Measurements from ENCODE around the gene KRTAP6-3. TPM values are rescaled to one million over a fixed set of nuclear protein-coding genes. Genes with fewer than 3 reads are reported as not detected.

The KRTAP6-3 gene
- not detected for total RNA-seq

GRCh38 chr21:30592140-30592539, at the start of gene KRTAP6-3:
KRTAP6-3 (plus strand) TSS chr21:30592440; CDS start chr21:30592446, 6 bp downstream.
- no peak for DNase-seq (ENCODE audit: low spot score)
- no peaks in the 10 kb centered on the region for H3K9me3 Mint-ChIP-seq
- H3K36me3 Mint-ChIP-seq, result no peaks in the 10 kb centered on the region
- ATAC-seq, result no peak
- H3K4me1 Mint-ChIP-seq (ENCODE audit: low read depth in 2 of 2), result no peaks in the 10 kb centered on the region
- no peak within 1 kb of the TSS for H3K4me3 Mint-ChIP-seq
- H3K27ac Mint-ChIP-seq, result no peak within 1 kb of the TSS
- no peaks in the 10 kb centered on the region for H3K27me3 Mint-ChIP-seq

- H3K27ac Mint-ChIP-seq, result no peak overlapping the region
- H3K4me3 Mint-ChIP-seq, result no peak overlapping the region
- no peaks in the 10 kb centered on the region for H3K27me3 Mint-ChIP-seq
- ATAC-seq (no peak), DNase-seq (ENCODE audit: low spot score) (no peak)
- H3K36me3 Mint-ChIP-seq, result peaks cover 17% of the 10 kb centered on the region
- peaks cover 21% of the 10 kb centered on the region for H3K9me3 Mint-ChIP-seq
- H3K4me1 Mint-ChIP-seq (ENCODE audit: low read depth in 2 of 2), result no peaks in the 10 kb centered on the region
Measured at GRCh38 chr21:30552782-30553181, 39.5 kb upstream of the KRTAP6-3 start.

GRCh38 chr21:30555095-30555494, 37.1 kb upstream of the KRTAP6-3 start:
- ATAC-seq (no peak), DNase-seq (ENCODE audit: low spot score) (no peak)
- H3K4me3 Mint-ChIP-seq, result no peak overlapping the region
- no peak overlapping the region for H3K27ac Mint-ChIP-seq
- no peaks in the 10 kb centered on the region for H3K27me3 Mint-ChIP-seq
- H3K36me3 Mint-ChIP-seq, result peaks cover 12% of the 10 kb centered on the region
- no peaks in the 10 kb centered on the region for H3K4me1 Mint-ChIP-seq (ENCODE audit: low read depth in 2 of 2)
- peaks cover 23% of the 10 kb centered on the region for H3K9me3 Mint-ChIP-seq

- DNase-seq (ENCODE audit: low spot score), result no peak
- H3K4me3 Mint-ChIP-seq, result no peak within 1 kb of the TSS
- H3K4me1 Mint-ChIP-seq (ENCODE audit: low read depth in 2 of 2), result no peaks in the 10 kb centered on the region
- H3K27ac Mint-ChIP-seq, result no peak within 1 kb of the TSS
- no peaks in the 10 kb centered on the region for H3K27me3 Mint-ChIP-seq
- ATAC-seq, result no peak
- no peaks in the 10 kb centered on the region for H3K36me3 Mint-ChIP-seq
- peaks cover 9% of the 10 kb centered on the region for H3K9me3 Mint-ChIP-seq
Measured at GRCh38 chr21:30561264-30561895, 30.9 kb upstream of the KRTAP6-3 start, which contains the start of gene KRTAP19-7. KRTAP19-7 (minus strand) TSS chr21:30561314; CDS start chr21:30561289, 25 bp downstream.

- Mint-ChIP-seq H3K4me3 (no peak overlapping the region), H3K9me3 (peaks cover 9% of the 10 kb centered on the region), H3K4me1 (ENCODE audit: low read depth in 2 of 2) (no peaks in the 10 kb centered on the region), H3K27ac (no peak overlapping the region), H3K27me3 (no peaks in the 10 kb centered on the region), H3K36me3 (no peaks in the 10 kb centered on the region)
- DNase-seq (ENCODE audit: low spot score) (no peak), ATAC-seq (no peak)
Measured at GRCh38 chr21:30561957-30562356, 30.3 kb upstream of the KRTAP6-3 start.

GRCh38 chr21:30563072-30563471, 29.2 kb upstream of the KRTAP6-3 start:
- H3K36me3 Mint-ChIP-seq, result no peaks in the 10 kb centered on the region

GRCh38 chr21:30563630-30564029, 28.6 kb upstream of the KRTAP6-3 start:
- no peaks in the 10 kb centered on the region for H3K36me3 Mint-ChIP-seq
- H3K4me3 Mint-ChIP-seq, result no peak overlapping the region
- H3K4me1 Mint-ChIP-seq (ENCODE audit: low read depth in 2 of 2), result no peaks in the 10 kb centered on the region
- no peak for DNase-seq (ENCODE audit: low spot score)
- no peak overlapping the region for H3K27ac Mint-ChIP-seq
- no peak for ATAC-seq
- no peaks in the 10 kb centered on the region for H3K27me3 Mint-ChIP-seq
- peaks cover 9% of the 10 kb centered on the region for H3K9me3 Mint-ChIP-seq

More at GRCh38 chr21:30563072-30563471, 29.2 kb upstream of the KRTAP6-3 start:
- Mint-ChIP-seq H3K9me3 (peaks cover 9% of the 10 kb centered on the region), H3K27ac (no peak overlapping the region), H3K4me3 (no peak overlapping the region), H3K4me1 (ENCODE audit: low read depth in 2 of 2) (no peaks in the 10 kb centered on the region), H3K27me3 (no peaks in the 10 kb centered on the region)
- DNase-seq (ENCODE audit: low spot score) (no peak), ATAC-seq (no peak)

GRCh38 chr21:30567617-30568016, 24.6 kb upstream of the KRTAP6-3 start:
- DNase-seq (ENCODE audit: low spot score), result no peak
- no peaks in the 10 kb centered on the region for H3K36me3 Mint-ChIP-seq
- no peak overlapping the region for H3K27ac Mint-ChIP-seq
- no peak overlapping the region for H3K4me3 Mint-ChIP-seq
- no peaks in the 10 kb centered on the region for H3K4me1 Mint-ChIP-seq (ENCODE audit: low read depth in 2 of 2)
- H3K9me3 Mint-ChIP-seq, result peaks cover 11% of the 10 kb centered on the region
- no peak for ATAC-seq
- H3K27me3 Mint-ChIP-seq, result no peaks in the 10 kb centered on the region

GRCh38 chr21:30577766-30578165, 14.5 kb upstream of the KRTAP6-3 start:
- no peaks in the 10 kb centered on the region for H3K36me3 Mint-ChIP-seq
- DNase-seq (ENCODE audit: low spot score), result no peak
- no peaks in the 10 kb centered on the region for H3K27me3 Mint-ChIP-seq
- no peak overlapping the region for H3K4me3 Mint-ChIP-seq
- no peak for ATAC-seq
- H3K9me3 Mint-ChIP-seq, result peaks cover 7% of the 10 kb centered on the region
- no peaks in the 10 kb centered on the region for H3K4me1 Mint-ChIP-seq (ENCODE audit: low read depth in 2 of 2)
- no peak overlapping the region for H3K27ac Mint-ChIP-seq

GRCh38 chr21:30579346-30579745, 12.9 kb upstream of the KRTAP6-3 start:
- Mint-ChIP-seq H3K9me3 (peaks cover 8% of the 10 kb centered on the region), H3K4me3 (no peak overlapping the region), H3K27me3 (no peaks in the 10 kb centered on the region), H3K4me1 (ENCODE audit: low read depth in 2 of 2) (no peaks in the 10 kb centered on the region), H3K36me3 (no peaks in the 10 kb centered on the region), H3K27ac (no peak overlapping the region)
- ATAC-seq, result no peak
- DNase-seq (ENCODE audit: low spot score), result no peak

GRCh38 chr21:30580132-30580531, 12.1 kb upstream of the KRTAP6-3 start:
- no peak for ATAC-seq
- peaks cover 16% of the 10 kb centered on the region for H3K9me3 Mint-ChIP-seq
- H3K4me3 Mint-ChIP-seq, result no peak overlapping the region
- H3K4me1 Mint-ChIP-seq (ENCODE audit: low read depth in 2 of 2), result no peaks in the 10 kb centered on the region
- H3K36me3 Mint-ChIP-seq, result no peaks in the 10 kb centered on the region
- no peak for DNase-seq (ENCODE audit: low spot score)
- H3K27me3 Mint-ChIP-seq, result no peaks in the 10 kb centered on the region
- H3K27ac Mint-ChIP-seq, result no peak overlapping the region

GRCh38 chr21:30582870-30583269, 9.4 kb upstream of the KRTAP6-3 start:
- no peaks in the 10 kb centered on the region for H3K36me3 Mint-ChIP-seq
- H3K27ac Mint-ChIP-seq, result no peak overlapping the region
- H3K27me3 Mint-ChIP-seq, result no peaks in the 10 kb centered on the region
- H3K4me1 Mint-ChIP-seq (ENCODE audit: low read depth in 2 of 2), result no peaks in the 10 kb centered on the region
- no peak overlapping the region for H3K4me3 Mint-ChIP-seq
- DNase-seq (ENCODE audit: low spot score), result no peak
- peaks cover 13% of the 10 kb centered on the region for H3K9me3 Mint-ChIP-seq
- no peak for ATAC-seq

GRCh38 chr21:30590297-30590696, 1.9 kb upstream of the KRTAP6-3 start, which contains the start of gene KRTAP22-2:
KRTAP22-2 (minus strand) TSS chr21:30590397.
- H3K4me1 Mint-ChIP-seq (ENCODE audit: low read depth in 2 of 2), result no peaks in the 10 kb centered on the region
- no peak within 1 kb of the TSS for H3K4me3 Mint-ChIP-seq
- H3K36me3 Mint-ChIP-seq, result no peaks in the 10 kb centered on the region
- DNase-seq (ENCODE audit: low spot score), result no peak
- no peaks in the 10 kb centered on the region for H3K9me3 Mint-ChIP-seq
- H3K27ac Mint-ChIP-seq, result no peak within 1 kb of the TSS
- no peak for ATAC-seq
- H3K27me3 Mint-ChIP-seq, result no peaks in the 10 kb centered on the region

- no peak within 1 kb of the TSS for H3K4me3 Mint-ChIP-seq
- no peak within 1 kb of the TSS for H3K27ac Mint-ChIP-seq
- no peaks in the 10 kb centered on the region for H3K4me1 Mint-ChIP-seq (ENCODE audit: low read depth in 2 of 2)
- peaks cover 7% of the 10 kb centered on the region for H3K36me3 Mint-ChIP-seq
- H3K9me3 Mint-ChIP-seq, result peaks cover 5% of the 10 kb centered on the region
- ATAC-seq, result no peak
- no peaks in the 10 kb centered on the region for H3K27me3 Mint-ChIP-seq
- DNase-seq (ENCODE audit: low spot score), result no peak
Measured at GRCh38 chr21:30598802-30599201, 6.6 kb downstream of the KRTAP6-3 start, which contains the start of gene KRTAP6-2. KRTAP6-2 (minus strand) TSS chr21:30598902; CDS start chr21:30598874, 28 bp downstream.

- Mint-ChIP-seq H3K4me3 (no peak within 1 kb of the TSS), H3K27ac (no peak within 1 kb of the TSS), H3K36me3 (peaks cover 7% of the 10 kb centered on the region), H3K9me3 (peaks cover 10% of the 10 kb centered on the region), H3K4me1 (ENCODE audit: low read depth in 2 of 2) (no peaks in the 10 kb centered on the region), H3K27me3 (no peaks in the 10 kb centered on the region)
- ATAC-seq (no peak), DNase-seq (ENCODE audit: low spot score) (no peak)
Measured at GRCh38 chr21:30600787-30601186, 8.5 kb downstream of the KRTAP6-3 start, which contains the start of gene KRTAP22-1. KRTAP22-1 (plus strand) TSS chr21:30601087.
